Measurements from ENCODE around the gene SYNPO2.
"Not testable (repeated sequence)": the region's sequence is repeated elsewhere in the genome, so short reads cannot be mapped to it uniquely, and the experiment has no call there.

Gene SYNPO2

DNA sequence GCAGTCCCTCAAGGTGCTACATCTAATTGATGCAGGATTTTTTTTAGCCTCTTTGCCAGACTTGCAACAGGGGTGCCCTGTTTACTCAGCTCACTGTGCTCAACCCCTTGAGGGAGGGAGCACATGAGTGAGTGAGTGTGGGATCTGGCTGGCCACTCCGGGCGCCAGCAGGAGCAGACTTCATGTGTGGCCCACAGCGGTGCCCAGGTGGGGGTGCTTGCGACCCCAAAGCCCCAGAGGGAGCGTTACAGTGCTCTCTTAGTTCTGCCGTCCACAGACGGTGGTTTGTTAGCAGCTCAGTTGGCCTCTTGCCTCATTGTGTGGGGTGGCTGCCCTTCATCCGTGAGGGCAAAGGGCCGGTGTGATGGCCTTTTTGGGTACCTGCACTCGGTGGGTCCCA, 165.3 kb downstream of the SYNPO2 start:
- no peak for DNase-seq (ENCODE audit: low read depth in 2 of 3, low spot score in 1 of 3)

DNA sequence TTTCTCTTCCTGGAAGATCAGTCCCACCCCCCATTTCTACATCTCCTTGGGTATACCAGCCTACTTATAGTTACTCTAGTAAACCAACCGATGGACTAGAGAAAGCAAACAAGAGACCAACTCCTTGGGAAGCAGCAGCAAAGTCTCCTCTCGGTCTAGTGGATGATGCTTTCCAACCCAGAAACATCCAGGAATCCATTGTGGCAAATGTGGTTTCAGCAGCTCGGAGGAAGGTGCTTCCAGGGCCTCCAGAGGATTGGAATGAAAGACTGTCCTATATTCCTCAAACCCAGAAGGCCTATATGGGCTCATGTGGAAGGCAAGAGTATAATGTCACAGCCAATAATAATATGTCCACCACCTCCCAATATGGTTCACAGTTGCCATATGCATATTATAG, 168.8 kb downstream of the SYNPO2 start:
- no peak for DNase-seq (ENCODE audit: low read depth in 2 of 3, low spot score in 1 of 3)

DNA sequence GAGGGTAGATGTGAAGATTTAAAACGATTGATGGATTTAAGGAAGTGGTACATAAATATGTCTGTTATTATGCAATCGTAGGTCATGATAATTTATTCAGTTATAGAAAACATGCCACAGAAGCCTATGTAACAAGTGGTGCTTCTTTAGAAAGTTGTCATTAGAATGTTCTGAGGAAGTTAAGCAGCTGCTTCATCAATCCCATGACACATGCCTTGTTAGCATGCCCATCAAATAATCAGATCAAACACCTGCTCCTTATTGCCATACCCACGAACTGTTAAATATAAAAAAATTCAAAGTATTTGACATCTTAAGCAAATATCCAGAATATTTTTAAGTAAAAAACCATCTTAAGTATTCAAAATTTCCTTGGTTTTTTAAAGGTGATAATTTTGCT, 170.6 kb downstream of the SYNPO2 start:
- no peak for DNase-seq (ENCODE audit: low read depth in 2 of 3, low spot score in 1 of 3)

DNA sequence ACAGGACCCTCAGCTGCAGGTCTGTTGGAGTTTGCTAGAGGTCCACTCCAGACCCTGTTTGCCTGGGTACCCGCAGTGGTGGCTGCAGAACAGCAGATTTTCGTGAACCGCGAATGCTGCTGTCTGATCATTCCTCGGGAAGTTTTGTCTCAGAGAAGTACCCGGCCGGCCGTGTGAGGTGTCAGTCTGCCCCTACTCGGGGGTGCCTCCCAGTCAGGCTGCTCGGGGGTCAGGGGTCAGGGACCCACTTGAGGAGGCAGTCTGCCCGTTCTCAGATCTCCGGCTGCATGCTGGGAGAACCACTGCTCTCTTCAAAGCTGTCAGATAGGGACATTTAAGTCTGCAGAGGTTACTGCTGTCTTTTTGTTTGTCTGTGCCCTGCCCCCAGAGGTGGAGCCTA, 178.5 kb downstream of the SYNPO2 start:
- not testable (repeated sequence) for DNase-seq (ENCODE audit: low read depth in 2 of 3, low spot score in 1 of 3)

DNA sequence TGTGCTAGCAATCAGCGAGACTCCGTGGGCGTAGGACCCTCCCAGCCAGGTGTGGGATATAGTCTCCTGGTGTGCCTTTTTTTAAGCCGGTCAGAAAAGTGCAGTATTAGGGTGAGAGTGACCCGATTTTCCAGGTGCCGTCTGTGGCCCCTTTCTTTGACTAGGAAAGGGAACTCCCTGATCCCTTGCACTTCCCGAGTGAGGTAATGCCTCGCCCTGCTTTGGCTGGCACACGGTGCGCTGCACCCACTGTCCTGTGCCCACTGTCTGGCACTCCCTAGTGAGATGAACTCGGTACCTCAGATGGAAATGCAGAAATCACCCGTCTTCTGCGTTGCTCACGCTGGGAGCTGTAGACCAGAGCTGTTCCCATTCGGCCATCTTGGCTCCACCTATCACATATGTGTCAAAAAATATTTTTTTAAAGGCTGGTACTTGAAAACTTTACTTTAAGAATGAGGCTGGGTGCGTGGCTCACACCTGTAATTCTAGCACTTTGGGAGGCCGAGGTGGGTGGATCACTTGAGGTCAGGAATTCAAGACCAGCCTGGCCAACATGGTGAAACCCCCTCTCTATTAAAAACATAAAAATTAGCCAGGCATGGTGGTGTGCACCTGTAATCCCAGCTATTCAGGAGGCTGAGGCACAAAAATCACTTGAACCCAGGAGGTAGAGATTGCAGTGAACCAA, 179.2 kb downstream of the SYNPO2 start:
- DNase-seq (ENCODE audit: low read depth in 2 of 3, low spot score in 1 of 3), result not testable (repeated sequence)

DNA sequence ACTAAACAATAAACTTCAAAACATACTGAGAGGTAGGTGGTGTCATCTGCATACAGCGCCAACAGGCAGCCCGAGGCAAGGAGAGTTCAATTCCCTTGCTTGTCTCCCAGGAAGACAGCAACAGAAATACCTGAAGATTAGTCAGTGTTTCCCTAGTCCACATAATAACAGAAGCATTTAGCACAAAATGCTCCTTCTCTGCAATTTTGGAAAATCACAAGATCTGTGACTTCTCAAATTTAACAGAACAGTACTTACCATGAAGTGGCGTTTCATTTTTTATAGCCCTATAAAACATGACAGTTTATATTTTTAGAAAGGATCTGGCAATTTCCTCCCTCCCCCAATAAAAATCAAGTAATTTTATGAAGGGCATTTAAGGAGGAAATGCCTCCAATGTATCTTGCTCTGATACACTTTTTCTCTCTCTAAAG, 179.9 kb downstream of the SYNPO2 start:
- DNase-seq (ENCODE audit: low read depth in 2 of 3, low spot score in 1 of 3), result no peak

DNA sequence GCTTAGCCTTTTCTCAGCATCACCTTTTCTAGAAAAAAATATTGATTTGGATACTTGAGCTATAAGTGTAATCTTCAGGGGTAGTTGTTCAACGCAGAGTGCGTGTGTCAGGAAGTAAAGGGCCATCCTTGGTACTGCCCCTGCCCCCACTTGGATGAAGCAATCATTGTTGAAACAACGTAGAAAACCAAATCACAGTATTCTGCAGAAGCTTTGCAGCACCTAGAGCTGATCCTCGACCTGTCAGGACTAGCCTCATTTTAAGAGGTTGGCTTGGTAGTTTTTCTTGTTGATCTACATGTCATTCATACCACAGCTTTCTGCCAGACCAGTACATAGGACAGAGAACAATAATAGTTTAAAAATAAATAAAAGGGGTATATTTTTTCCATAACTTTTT, 181.6 kb downstream of the SYNPO2 start:
- no peak for DNase-seq (ENCODE audit: low read depth in 2 of 3, low spot score in 1 of 3)

DNA sequence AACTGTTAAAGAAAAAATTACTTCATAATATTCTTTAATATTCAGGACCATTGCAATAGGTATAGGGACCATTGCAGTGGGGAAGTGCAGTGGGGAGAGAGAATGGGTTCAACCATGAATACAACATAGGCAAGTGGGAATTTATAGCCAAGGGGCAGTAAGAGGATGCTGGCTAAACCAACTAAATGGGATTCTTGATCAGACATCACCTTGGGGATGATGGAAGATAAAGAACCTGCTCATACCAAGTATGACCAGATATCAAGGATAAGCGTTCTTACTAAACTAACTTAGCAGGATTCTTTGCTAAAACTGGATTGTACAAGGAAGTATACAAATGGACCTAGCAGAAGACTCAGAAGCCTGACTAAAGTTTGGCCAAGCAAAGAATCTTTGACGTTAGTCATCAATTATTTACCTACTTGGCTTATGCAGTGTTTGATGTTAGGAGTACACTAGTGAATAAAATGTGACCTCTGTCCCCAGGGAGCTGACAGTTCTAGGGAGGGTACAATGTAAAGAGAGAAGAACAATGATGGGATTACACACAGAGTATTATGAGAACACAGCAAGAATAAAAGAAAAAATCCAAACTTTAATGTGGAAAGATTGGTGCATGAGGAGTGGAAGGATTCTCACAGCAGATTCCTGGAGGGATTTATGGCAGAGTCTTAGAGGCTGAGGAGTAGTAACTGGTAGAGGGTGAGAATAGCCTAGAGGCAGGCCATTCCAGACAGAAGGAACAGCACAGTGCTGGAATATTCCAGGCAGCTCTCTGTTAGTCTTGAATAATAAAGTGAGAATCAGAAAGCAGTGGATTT, 192.3 kb downstream of the SYNPO2 start:
- DNase-seq (ENCODE audit: low read depth in 2 of 3, low spot score in 1 of 3), result no peak

DNA sequence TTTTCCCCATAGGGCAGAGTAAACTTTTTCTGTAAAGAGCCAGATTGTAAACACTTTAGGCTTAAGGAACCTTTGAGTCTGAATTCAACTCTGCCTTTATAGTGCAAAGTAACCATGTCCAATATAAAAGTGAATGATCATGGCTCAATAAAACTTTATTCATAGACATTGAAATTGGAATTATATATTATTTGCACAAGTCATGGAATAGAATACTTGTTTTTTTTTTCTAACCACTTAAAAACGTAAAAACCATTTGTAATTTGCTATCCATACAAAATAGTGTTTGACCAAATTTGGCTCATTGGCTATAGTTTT, 192.8 kb downstream of the SYNPO2 start:
- no peak for DNase-seq (ENCODE audit: low read depth in 2 of 3, low spot score in 1 of 3)

DNA sequence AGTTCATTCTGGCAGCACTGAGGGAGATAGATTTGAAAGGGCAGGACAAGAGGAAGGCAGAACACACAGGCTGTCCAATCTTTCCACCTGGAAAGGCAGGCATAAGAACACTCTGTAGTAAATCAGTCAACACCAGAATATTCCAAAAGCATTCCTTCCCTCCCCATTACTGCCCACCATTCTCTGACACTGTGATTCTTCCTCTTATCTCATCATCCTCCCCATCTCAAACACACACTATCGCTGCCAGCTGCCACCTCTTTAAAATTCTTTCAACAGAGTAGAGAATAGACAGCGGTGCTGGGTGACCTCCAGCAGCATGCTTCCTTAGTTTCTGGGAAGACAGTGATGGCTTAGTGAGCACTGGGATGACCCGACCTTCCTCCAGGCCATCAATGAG, 193.3 kb downstream of the SYNPO2 start:
- no peak for DNase-seq (ENCODE audit: low read depth in 2 of 3, low spot score in 1 of 3)

DNA sequence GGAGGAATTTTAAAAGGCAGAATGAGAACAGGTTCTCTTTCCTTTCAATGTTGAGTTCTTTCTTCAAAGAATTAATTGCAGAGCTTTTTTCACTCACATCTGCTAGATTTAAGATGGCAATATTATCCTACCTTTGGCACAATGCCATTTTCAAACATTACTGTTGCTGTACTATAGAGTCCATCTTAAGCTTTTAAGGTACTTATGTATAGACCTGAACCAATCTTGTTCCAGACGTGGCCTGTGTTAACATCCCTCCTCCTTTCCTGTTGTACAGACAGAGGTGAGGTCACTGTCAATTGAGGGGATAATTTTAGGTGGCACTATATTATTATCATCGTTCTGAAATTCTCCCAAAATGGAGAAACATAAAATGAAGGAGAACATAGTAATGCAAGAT, 194.0 kb downstream of the SYNPO2 start:
- DNase-seq (ENCODE audit: low read depth in 2 of 3, low spot score in 1 of 3), result no peak

DNA sequence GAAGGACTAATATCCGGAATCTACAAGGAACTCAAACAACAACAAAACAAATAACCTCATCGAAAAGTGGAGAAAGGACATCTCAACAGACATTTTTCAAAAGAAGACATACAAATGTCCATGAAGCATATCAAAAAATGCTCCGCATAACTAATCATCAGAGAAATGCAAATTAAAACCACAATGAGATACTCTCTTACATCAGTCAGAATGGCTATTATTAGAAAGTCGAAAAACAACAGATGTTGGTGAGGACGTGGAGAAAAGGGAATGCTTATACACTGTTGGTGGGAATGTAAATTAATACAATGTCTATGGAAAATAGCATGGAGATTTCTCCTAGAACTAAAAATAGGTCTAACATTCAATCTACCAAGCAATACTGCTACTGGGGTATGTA, 195.9 kb downstream of the SYNPO2 start:
- no peak for DNase-seq (ENCODE audit: low read depth in 2 of 3, low spot score in 1 of 3)

DNA sequence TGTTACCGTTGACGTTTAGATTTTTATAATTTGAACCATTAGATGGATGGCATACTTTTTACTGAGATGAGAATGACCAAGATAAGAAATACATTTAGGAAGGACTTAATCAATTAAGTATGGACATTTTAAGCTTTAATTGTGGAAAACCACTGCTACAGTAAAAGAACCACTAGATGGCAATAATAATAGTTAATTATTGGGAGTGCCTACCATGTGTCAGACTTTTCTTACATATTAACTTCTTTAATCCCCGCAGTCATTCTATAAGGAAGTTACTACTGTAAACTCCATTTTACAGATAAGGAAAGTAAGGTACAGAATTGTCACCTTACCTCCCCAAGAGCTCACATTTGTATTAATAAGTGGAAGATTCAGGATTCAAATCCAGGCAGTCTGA, 198.5 kb downstream of the SYNPO2 start:
- no peak for DNase-seq (ENCODE audit: low read depth in 2 of 3, low spot score in 1 of 3)

DNA sequence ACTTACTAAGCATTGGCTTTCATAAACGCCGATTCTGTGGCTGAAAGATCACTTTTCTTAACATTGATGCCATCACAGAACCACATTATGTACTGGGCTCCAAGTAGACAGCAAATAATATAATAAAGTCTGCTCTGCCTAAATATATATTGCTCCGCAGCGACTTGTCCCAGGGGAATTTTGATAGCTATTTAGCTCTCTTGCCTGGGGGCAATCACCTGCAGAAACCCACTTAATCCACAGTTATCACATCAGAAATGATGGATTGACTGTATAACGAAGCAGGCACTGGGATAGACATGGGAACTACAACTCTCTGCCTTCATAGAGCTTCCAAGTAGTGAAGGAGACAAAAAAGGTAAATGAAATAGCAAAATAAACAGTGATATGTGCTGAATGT, 199.0 kb downstream of the SYNPO2 start:
- DNase-seq (ENCODE audit: low read depth in 2 of 3, low spot score in 1 of 3), result no peak

DNA sequence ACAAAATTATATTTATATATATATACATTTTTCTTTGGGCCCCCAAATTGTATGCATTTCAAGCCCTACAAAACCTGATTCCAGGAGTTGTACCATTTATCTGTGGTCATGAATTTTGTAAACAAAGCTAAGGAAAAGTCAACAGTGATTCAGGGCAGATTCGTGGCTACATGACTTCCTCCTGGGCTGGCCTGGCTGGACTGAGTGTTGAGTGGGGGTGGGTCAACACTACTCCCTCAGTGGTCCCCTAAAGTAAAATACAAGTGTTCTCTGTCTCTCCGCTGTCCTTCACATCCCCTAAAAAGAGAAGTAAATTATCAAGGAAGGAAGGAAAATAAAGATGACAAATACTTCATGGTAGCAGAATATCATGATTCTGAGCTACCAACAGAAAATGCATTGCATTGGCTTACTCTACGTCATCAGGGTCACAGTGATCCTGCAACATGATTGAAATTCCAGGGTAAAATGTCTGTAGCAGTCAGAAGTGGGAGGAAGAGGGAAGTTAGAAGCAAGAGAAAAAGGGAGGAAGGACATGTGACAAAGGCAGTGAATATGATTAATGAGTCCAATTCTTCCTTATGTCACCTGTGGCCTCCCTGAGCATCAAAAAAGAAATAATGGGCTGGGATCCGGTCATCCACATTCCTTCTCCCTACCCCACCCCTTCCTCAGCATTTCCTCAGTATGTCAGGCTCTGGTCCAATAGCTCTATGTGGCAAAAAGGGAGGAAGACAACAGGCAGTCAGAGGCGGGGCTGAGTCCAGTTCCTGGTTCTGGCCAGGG, 204.6 kb downstream of the SYNPO2 start:
- no peak for DNase-seq (ENCODE audit: low read depth in 2 of 3, low spot score in 1 of 3)

DNA sequence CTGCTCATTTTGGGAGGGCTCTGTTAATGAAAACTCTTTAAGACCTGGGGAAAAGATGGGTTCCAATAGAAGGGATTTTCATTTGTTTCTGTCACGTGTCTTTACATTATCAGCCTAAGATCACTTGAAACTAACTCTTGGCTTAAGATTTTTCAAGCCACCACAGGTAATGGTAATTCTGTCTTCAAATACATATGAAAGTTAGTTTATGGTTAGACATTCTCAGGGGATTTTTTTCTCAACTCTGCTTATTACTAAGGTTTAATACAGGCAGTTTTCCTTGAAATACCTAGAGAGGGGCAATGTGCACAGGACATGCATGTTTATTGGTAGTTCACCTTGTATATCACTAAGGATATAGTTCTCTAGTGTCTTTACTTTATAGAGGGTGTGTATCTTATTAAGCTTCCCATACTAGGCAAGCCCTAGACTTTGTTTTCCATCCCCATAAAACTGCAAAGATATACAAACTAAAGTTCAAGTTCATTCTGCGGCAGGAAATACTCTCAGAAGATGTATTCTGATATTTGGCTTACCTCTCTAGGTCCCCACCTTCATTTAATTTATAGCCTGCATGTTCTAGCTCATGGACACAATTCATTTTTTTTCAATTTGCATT, 208.7 kb downstream of the SYNPO2 start:
- no peak for DNase-seq (ENCODE audit: low read depth in 2 of 3, low spot score in 1 of 3)

DNA sequence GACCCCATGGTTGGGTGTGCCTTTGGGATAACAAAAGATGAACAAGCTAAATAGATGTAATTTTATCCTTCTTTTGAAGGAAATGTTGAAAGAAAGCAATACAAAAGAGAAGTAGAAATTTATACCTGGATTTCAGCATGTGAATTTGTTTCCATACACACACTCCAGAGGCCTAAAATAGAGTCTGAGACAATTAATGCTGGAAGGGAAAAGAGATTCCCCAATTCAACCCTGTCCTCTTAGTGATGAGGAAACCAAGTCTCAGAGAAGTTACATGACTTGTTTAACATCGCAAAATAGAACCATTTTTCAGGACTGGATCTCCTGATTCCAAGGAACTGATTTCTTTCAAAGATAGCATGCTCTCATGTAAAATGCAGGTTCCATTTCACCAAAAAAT, 209.7 kb downstream of the SYNPO2 start:
- DNase-seq (ENCODE audit: low read depth in 2 of 3, low spot score in 1 of 3), result no peak

DNA sequence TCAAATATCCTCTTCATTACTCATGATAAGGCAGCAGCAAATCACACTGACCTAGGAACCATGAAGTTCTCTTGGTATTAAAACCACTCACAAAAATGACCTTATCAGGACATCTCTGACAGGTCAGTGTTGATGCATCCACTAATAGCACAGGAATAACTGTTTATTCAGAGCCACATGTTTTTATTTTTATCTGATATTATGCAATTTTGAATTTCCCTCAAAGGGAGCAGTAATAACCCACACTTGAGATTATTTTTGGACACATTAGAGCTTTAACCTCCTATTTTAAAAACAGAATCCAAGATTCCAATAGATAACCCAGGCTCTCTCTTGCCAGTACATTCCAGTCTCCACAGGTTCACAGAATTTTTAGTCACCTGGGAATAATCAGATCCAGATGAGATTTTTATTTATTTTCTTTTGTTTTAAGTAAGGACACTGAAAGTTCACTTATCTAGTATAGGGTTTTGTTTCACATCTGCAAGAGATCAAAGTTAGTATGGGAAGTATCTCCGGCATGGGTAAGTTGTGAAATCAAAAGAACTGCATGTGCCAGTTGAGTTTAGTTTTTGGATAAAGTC, 210.7 kb downstream of the SYNPO2 start:
- DNase-seq (ENCODE audit: low read depth in 2 of 3, low spot score in 1 of 3), result no peak

DNA sequence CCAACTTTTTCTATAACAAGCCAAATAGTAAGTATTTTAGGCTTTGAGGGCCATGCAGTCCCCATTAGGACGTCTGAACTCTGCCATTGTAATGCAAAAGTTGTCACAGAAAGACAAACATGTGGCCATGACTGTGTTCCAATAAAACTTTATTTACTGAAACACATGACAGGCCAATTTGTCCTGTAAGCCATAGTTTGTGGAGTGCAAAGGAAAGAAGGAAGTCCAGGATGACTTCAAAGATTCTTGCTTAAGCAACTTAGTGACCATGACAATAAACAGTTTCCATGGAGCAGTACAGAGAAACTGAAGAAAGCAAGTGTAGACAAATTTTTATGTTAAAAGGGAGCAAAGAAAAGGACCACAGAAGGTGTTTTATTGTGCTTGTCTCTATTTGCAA, 212.0 kb downstream of the SYNPO2 start:
- DNase-seq (ENCODE audit: low read depth in 2 of 3, low spot score in 1 of 3), result no peak

DNA sequence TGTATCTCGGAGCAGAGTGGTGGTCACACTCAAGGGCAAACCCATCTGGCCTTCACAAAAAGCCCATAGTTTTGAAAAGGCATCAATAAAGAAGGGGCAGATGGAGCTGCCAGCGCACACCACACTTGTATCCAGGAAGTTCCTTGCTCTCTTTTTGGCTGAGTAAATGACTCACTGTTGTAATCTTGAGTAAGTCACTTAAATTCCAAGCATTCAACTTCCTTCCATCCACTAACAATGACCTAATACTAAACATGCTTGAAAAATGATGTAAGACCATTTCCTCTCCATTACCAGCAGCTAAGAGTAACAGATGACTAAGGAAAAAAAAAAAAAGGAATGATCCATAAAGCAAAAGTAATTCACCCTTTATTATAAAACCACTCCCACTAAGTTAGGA, 214.6 kb downstream of the SYNPO2 start:
- DNase-seq (ENCODE audit: low read depth in 2 of 3, low spot score in 1 of 3), result no peak

DNA sequence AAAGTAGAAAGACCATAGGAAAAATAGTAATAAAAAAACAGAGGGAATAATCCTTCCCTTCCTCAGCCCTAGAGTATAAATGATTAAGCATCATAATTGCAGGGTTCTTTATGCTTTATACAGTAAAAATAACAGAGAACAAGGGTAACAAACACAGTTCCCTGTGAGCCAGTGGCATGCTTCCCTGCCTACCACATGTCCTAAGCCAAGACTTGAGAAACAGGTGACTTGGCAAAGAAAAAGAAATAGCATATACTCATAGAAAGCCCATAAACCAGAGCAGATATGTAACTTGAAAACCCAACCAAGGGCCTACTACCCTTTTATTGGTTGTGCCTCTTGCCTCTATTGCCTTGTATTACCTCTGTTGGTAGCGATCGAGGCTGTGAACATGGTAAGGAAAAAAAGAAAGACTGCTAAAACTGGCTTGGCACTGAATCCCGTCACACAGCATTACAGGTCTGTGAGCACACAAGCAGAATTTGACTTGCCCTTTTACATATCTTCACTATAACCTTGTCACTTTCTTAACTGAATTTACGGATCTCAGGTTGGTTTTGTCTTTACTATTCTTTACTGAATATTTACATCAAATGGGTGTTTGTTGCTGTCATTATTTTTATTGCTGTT, 216.1 kb downstream of the SYNPO2 start:
- no peak for DNase-seq (ENCODE audit: low read depth in 2 of 3, low spot score in 1 of 3)

Measured in stimulated activated CD4-positive, alpha-beta T cell treated with anti-CD3 and anti-CD28 coated beads, Interleukin-12 subunit alpha, Interleukin-12 subunit beta, amount 100 ng/mL, for 48 hours (primary cell).